H1 (cell line): ENCODE data around the gene MRPL52. TPM values are rescaled to one million over a fixed set of nuclear protein-coding genes. Genes with fewer than 3 reads are reported as not detected.

Source experiments
- CEBPB ChIP-seq: IDR thresholded peaks from 2 replicates; pipeline ENCODE4 v1.6.1; 2012; ENCODE audit warnings: low read depth, low read length
- KDM1A ChIP-seq: fragments of 200-600, 300-600 bp; sonication (generic); IDR thresholded peaks from 2 replicates; pipeline ENCODE4 v1.7.1; 2016; ENCODE audit warnings: mild to moderate bottlenecking, low read length, borderline replicate concordance
- TBP ChIP-seq: IDR thresholded peaks from 2 replicates; pipeline ENCODE4 v1.6.1; 2011; ENCODE audit warnings: low read depth, low read length, improper control_type of control experiment
- polyA plus RNA-seq, 7 experiments: library from polyadenylated mRNA; depleted of rRNA in 3 of 7; stranded (reverse) in 5 of 7; unstranded in 2 of 7; fragments of >200 nt in 5 of 7; fragments of 200-250 nt in 2 of 7; gene quantifications; 1 replicate in 5 of 7; 2 replicates in 1 of 7; 4 replicates in 1 of 7; pipeline versions ENCODE4 v1.2.1 to v1.2.3, GENCODE V29; 2011 to 2013; ENCODE audit warnings: missing spikeins in 2 of 7, mixed read lengths in 2 of 7
- total RNA-seq: library from RNA; stranded (reverse); fragmentation: NEBNext Ultra II Directional; extraction: Animal tissue kit (Norgen Biotek cat#: 25700); gene quantifications from 2 replicates; pipeline ENCODE4 v1.2.1, GENCODE V29; 2021

The MRPL52 gene
- total and polyA plus RNA-seq, 2 of the 8 experiments (the other 6 are each of a cell fraction or from before 2014, with no cell fraction given) = 70.5 to 176 TPM

GRCh38 chr14:22845103-22845394, 15.4 kb downstream of the MRPL52 start (continued):
- TF ChIP-seq TBP (no peak), CEBPB (no peak), KDM1A (no peak)
- TF ChIP-seq, all 59 proteins: peak for 0
